Measurements from ENCODE around the gene KHDC3L. TPM values are rescaled to one million over a fixed set of nuclear protein-coding genes. Genes with fewer than 3 reads are reported as not detected.

Gene KHDC3L
- polyA plus RNA-seq, 1 donor, result not detected

DNA sequence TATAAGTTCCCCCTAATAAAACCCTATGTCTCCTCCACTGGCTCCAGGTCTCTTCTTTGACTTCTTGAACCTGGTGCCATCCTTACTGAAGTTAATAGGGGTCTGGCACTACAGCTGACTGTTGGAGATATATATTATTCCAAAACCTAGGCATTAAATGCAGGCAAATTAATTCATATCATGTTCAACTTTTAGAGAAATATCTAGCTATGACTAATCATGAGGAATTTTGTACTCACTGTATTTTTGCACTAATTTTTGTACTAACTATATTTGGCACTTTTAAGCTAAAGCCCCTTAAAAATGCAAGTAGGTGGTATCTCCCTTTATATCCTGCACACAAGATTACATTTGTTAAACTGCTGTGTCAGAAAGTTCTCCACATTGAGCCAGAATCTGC is 19.3 kb upstream of the KHDC3L start:
- no peaks in the 10 kb centered on the region for H3K36me3 ChIP-seq (ENCODE audit: control insufficient read depth, insufficient read depth, low read length)
- H3K4me3 ChIP-seq (ENCODE audit: low read length), result no peak overlapping the region
- DNase-seq, result no peak
- H3K4me1 ChIP-seq (ENCODE audit: control insufficient read depth, insufficient read depth, low read length), result no peaks in the 10 kb centered on the region
- H3K27ac ChIP-seq (ENCODE audit: low read length), result no peak overlapping the region
- H3K9me3 ChIP-seq (ENCODE audit: control insufficient read depth, low read depth, low read length), result peaks cover under 1% of the 10 kb centered on the region
- H3K27me3 ChIP-seq (ENCODE audit: control insufficient read depth, insufficient read depth, low read length), result peaks cover 16% of the 10 kb centered on the region

DNA sequence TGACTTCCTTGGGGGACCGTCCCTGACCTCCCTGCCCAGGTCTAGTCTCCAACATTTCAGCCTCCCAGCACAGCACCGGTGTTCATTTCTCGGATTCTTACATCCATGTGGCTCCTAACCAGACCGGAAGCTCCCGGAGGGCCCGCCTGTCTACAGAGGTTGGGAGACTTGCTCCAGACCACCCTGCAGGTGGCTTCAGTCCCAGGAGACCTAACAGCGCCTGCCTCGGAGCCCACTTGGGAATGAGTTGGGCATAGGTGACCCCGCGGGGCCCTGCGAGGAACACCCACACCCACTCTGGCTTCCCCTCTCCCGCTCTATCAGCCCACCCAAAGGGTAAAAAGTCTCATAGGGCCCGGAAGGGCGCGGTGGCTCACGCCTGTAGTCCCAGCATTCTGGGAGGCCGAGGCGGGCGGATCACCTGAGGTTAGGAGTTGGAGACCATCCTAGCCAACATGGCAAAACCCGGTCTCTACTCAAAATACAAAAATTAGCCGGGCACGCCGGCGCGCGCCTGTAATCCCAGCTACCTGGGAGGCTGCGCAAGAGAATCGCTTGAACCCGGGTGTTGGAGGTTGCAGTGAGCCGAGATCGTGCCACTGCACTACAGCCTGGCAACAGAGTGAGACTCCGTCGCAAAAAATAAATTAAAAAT is 13.8 kb upstream of the KHDC3L start:
- Histone ChIP-seq H3K4me1 (ENCODE audit: control insufficient read depth, insufficient read depth, low read length) (no peaks in the 10 kb centered on the region), H3K9me3 (ENCODE audit: control insufficient read depth, low read depth, low read length) (peaks cover 5% of the 10 kb centered on the region), H3K27ac (ENCODE audit: low read length) (no peak overlapping the region), H3K36me3 (ENCODE audit: control insufficient read depth, insufficient read depth, low read length) (no peaks in the 10 kb centered on the region), H3K4me3 (ENCODE audit: low read length) (no peak overlapping the region), H3K27me3 (ENCODE audit: control insufficient read depth, insufficient read depth, low read length) (peaks cover 47% of the 10 kb centered on the region)
- 40% methylated on average over 3 of the region's 33 CpGs for WGBS (ENCODE audit: insufficient coverage, low lambda C conversion rate)
- DNase-seq, result no peak

DNA sequence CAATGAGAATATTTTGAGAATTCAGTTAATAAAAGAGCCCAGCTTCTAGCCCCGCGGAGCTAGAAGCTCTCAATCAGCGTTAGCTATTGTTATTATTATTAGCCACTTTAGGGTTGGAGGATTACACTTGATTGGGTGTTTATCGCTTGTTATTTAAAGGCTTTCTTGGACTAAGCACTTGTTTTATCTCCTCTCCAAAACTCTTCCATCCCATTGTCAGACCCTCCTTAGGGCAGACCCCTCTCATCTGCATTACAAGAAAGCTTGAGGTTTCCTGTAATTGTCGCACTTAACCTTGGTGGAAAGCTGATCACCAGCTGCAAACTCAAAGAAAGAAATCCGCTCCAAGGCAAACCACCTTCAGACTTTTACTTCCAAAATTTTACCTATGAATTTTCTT is 13.1 kb upstream of the KHDC3L start:
- Histone ChIP-seq H3K27ac (ENCODE audit: low read length) (no peak overlapping the region), H3K36me3 (ENCODE audit: control insufficient read depth, insufficient read depth, low read length) (no peaks in the 10 kb centered on the region), H3K9me3 (ENCODE audit: control insufficient read depth, low read depth, low read length) (peaks cover 9% of the 10 kb centered on the region), H3K27me3 (ENCODE audit: control insufficient read depth, insufficient read depth, low read length) (peaks cover 51% of the 10 kb centered on the region), H3K4me1 (ENCODE audit: control insufficient read depth, insufficient read depth, low read length) (no peaks in the 10 kb centered on the region), H3K4me3 (ENCODE audit: low read length) (no peak overlapping the region)
- no CpG with 5 or more reads among the region's 6 CpGs for WGBS (ENCODE audit: insufficient coverage, low lambda C conversion rate)
- DNase-seq, result no peak

DNA sequence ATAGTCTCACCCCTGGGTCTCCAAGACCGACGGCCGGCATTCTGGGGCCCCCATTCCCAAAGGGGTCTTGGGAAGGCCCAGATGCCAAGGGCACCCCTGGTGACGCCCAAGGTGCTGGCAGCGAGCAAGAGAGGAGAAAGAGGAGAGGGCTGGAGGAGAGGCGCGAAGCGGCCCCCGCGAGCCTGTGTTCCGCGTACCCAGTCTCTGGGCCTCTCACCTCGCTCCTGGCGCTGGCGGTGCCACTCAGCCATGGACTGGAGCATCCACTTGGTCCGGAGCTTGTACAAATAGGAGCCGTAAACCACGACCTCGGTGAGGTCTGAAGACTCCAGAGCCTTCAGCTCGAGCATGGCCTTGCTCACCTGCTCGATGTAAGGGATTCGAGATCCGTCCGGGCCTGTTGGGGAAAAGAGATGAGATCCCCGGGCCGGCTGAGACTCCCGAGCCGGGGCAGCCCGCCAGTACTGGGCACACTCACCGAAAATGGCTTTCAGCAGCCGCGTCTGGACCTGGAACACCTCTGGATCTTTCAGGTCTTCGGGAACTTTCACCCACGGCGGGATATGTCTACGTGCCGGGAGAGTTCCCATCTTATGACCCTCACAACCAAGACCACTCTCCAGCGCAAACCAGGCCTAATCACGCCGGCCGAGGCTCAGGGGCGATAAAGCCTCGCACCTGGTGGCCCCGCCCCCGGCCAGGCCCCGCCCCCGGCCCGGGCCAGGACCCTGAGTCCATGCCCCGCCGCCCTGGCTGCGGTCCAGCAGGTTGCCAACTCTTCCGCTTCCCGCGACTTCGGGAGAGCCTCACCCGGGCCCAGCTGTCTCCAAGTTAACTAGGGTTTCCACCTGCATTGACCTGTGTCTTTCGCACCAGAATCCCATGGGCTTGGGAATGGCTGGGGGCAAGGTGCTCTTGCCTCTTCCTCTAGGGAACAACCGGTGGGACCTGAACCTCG is 8.5 kb upstream of the KHDC3L start, which contains the start of gene DPPA5:
DPPA5 (minus strand) TSS at position 641 of the 958 bp plus-strand sequence; CDS start at position 590, 51 bp downstream.
- H3K4me1 ChIP-seq (ENCODE audit: control insufficient read depth, insufficient read depth, low read length), result no peaks in the 10 kb centered on the region
- WGBS (ENCODE audit: insufficient coverage, low lambda C conversion rate), result no CpG with 5 or more reads among the region's 59 CpGs
- H3K9me3 ChIP-seq (ENCODE audit: control insufficient read depth, low read depth, low read length), result peaks cover 7% of the 10 kb centered on the region
- no peaks in the 10 kb centered on the region for H3K36me3 ChIP-seq (ENCODE audit: control insufficient read depth, insufficient read depth, low read length)
- DNase-seq, result no peak
- H3K27ac ChIP-seq (ENCODE audit: low read length), result no peak within 1 kb of the TSS
- peaks cover 33% of the 10 kb centered on the region for H3K27me3 ChIP-seq (ENCODE audit: control insufficient read depth, insufficient read depth, low read length)
- no peak within 1 kb of the TSS for H3K4me3 ChIP-seq (ENCODE audit: low read length)

DNA sequence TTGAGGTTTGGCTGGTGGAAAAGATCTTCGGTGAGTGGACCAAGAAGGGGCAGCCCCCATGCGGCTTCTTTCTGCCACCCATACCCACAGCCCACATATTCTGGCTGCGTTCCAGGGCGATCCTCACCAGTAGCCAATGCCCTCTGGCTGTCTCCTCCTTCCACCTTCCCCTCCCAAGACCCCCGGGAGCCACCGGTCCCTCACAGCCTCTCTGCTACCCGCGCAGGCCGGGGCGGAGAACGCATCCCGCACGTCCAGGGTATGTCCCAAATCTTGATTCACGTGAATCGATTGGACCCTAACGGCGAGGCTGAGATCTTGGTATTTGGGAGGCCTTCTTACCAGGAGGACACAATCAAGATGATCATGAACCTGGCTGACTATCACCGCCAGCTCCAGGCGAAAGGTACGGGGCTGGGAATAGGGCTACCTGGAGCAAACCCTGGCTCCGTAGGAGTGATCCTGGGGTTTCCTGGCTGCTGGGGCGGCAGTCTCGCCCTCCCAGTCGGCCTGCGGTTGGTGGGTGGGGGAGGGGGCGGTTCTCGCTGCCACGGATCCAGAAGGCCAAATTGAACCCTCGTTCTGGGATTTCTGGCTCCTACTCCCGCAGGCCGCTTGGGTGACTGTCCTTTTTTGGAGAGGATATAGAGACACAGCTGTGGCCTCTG is 545 bp downstream of the KHDC3L start:
- no peak for DNase-seq
- no peak overlapping the region for H3K4me3 ChIP-seq (ENCODE audit: low read length)
- WGBS (ENCODE audit: insufficient coverage, low lambda C conversion rate), result no CpG with 5 or more reads among the region's 31 CpGs
- H3K36me3 ChIP-seq (ENCODE audit: control insufficient read depth, insufficient read depth, low read length), result no peaks in the 10 kb centered on the region
- H3K27ac ChIP-seq (ENCODE audit: low read length), result no peak overlapping the region
- H3K27me3 ChIP-seq (ENCODE audit: control insufficient read depth, insufficient read depth, low read length), result peaks cover 5% of the 10 kb centered on the region
- no peaks in the 10 kb centered on the region for H3K4me1 ChIP-seq (ENCODE audit: control insufficient read depth, insufficient read depth, low read length)
- peaks cover 15% of the 10 kb centered on the region for H3K9me3 ChIP-seq (ENCODE audit: control insufficient read depth, low read depth, low read length)

DNA sequence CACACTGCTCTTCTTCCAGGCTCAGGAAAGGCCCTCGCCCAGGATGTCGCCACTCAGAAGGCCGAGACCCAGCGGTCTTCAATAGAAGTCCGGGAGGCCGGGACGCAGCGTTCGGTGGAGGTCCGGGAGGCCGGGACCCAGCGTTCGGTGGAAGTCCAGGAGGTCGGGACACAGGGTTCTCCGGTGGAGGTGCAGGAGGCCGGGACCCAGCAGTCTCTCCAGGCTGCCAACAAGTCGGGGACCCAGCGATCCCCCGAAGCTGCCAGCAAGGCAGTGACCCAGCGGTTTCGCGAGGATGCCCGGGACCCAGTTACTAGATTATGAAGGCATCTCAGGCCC is 1.0 kb downstream of the KHDC3L start:
- no peak for DNase-seq
- Histone ChIP-seq H3K4me3 (ENCODE audit: low read length) (no peak overlapping the region), H3K9me3 (ENCODE audit: control insufficient read depth, low read depth, low read length) (peaks cover 15% of the 10 kb centered on the region), H3K4me1 (ENCODE audit: control insufficient read depth, insufficient read depth, low read length) (no peaks in the 10 kb centered on the region), H3K36me3 (ENCODE audit: control insufficient read depth, insufficient read depth, low read length) (no peaks in the 10 kb centered on the region), H3K27me3 (ENCODE audit: control insufficient read depth, insufficient read depth, low read length) (peaks cover 5% of the 10 kb centered on the region), H3K27ac (ENCODE audit: low read length) (no peak overlapping the region)
- WGBS (ENCODE audit: insufficient coverage, low lambda C conversion rate), result no CpG with 5 or more reads among the region's 23 CpGs

DNA sequence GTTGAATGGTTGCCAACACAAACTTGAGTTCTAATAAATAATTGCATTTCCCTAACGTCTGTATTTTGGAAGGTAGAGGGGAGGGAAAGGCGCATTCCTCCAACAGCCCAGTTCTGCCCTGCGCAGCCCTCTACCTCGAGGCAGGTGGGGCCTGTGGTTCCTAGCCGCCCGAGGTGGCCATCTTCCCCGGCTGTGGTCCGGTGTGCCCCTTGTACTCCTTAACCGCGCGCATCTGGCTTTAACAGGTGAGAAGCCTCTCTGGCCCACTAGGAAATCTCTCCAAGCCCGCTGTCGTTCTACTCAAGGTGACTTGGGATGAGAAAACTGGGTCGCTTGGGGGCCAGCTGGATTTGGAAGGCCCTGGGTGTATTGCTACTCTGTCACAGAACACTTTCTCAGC is 1.7 kb downstream of the KHDC3L start:
- Histone ChIP-seq H3K9me3 (ENCODE audit: control insufficient read depth, low read depth, low read length) (peaks cover 15% of the 10 kb centered on the region), H3K27ac (ENCODE audit: low read length) (no peak overlapping the region), H3K27me3 (ENCODE audit: control insufficient read depth, insufficient read depth, low read length) (peaks cover 5% of the 10 kb centered on the region), H3K4me3 (ENCODE audit: low read length) (no peak overlapping the region), H3K36me3 (ENCODE audit: control insufficient read depth, insufficient read depth, low read length) (no peaks in the 10 kb centered on the region), H3K4me1 (ENCODE audit: control insufficient read depth, insufficient read depth, low read length) (no peaks in the 10 kb centered on the region)
- WGBS (ENCODE audit: insufficient coverage, low lambda C conversion rate), result no CpG with 5 or more reads among the region's 14 CpGs
- no peak for DNase-seq

DNA sequence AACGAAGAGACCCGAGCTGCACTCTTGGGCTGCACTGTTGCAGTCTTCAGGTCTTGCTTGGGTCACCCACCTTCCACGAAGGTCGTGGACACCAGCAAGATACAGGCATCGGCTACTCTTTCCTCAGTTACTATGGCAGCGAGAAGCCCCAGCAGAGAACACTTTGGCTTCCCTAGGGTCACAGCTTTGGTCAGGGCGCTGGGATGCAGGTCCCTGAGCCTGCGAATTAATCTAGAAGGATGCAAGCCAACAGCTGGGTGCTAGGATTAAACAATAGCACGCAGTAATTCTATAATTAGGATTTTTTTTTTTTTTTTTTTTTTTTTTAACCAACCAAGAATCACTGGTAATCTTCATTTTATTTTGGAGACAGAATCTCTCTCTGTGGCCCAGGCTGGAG is 2.1 kb downstream of the KHDC3L start:
- Histone ChIP-seq H3K27me3 (ENCODE audit: control insufficient read depth, insufficient read depth, low read length) (peaks cover 5% of the 10 kb centered on the region), H3K4me1 (ENCODE audit: control insufficient read depth, insufficient read depth, low read length) (no peaks in the 10 kb centered on the region), H3K9me3 (ENCODE audit: control insufficient read depth, low read depth, low read length) (peaks cover 15% of the 10 kb centered on the region), H3K27ac (ENCODE audit: low read length) (no peak overlapping the region), H3K4me3 (ENCODE audit: low read length) (no peak overlapping the region), H3K36me3 (ENCODE audit: control insufficient read depth, insufficient read depth, low read length) (no peaks in the 10 kb centered on the region)
- WGBS (ENCODE audit: insufficient coverage, low lambda C conversion rate), result 100% methylated on average over 2 of the region's 9 CpGs
- no peak for DNase-seq

DNA sequence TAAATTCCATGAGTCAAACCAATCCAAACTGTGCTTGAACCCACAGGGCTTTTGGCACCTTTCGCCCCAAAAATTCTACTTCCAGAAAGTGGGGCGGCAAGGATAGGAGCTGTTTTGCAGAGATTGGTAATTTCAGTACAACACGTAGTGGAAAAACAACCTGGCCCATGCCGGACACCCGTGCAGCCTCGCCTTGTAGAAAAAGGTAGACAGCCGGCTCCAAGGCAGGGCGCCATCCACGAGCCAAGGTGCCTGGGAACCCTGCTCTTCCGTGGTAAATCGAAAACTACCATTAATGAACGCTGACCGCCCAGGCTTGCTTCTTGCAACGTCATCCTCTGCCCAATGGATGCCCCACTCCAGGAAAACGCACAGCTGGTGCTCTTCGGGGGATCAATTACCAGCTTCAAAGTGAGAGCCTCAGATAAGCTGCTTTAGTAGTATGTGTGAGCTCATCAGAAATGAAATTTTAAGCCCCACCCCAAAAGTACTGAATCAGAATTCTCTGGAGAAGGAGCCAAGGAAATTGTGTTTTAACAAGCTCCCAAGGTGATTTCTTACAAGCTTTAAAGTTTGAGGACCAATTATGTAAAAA is 5.4 kb downstream of the KHDC3L start:
- Histone ChIP-seq H3K27me3 (ENCODE audit: control insufficient read depth, insufficient read depth, low read length) (peaks cover 3% of the 10 kb centered on the region), H3K4me1 (ENCODE audit: control insufficient read depth, insufficient read depth, low read length) (no peaks in the 10 kb centered on the region), H3K36me3 (ENCODE audit: control insufficient read depth, insufficient read depth, low read length) (no peaks in the 10 kb centered on the region), H3K4me3 (ENCODE audit: low read length) (no peak overlapping the region), H3K9me3 (ENCODE audit: control insufficient read depth, low read depth, low read length) (peaks cover 14% of the 10 kb centered on the region), H3K27ac (ENCODE audit: low read length) (no peak overlapping the region)
- no CpG with 5 or more reads among the region's 16 CpGs for WGBS (ENCODE audit: insufficient coverage, low lambda C conversion rate)
- no peak for DNase-seq

DNA sequence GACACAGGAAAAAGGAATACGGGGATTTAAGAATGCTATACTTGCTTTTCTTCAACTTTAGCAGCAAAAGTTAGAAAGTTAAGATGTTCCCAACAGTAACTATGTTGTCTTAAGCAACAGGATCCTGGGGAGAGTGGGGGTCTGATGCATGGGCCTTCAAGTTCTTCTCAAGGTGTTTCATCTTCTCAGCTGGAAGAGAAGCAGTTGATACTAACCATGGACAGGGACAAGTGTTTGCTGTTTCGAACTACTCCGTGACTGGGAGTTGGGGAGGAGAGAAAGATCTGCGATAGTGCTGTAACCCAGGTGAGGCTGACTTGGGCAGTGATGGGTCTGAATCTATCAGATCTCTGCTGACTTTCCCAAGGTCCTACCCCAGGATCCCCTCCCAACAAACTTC is 6.2 kb downstream of the KHDC3L start:
- no CpG with 5 or more reads among the region's 4 CpGs for WGBS (ENCODE audit: insufficient coverage, low lambda C conversion rate)
- Histone ChIP-seq H3K36me3 (ENCODE audit: control insufficient read depth, insufficient read depth, low read length) (no peaks in the 10 kb centered on the region), H3K27me3 (ENCODE audit: control insufficient read depth, insufficient read depth, low read length) (peaks cover 2% of the 10 kb centered on the region), H3K4me1 (ENCODE audit: control insufficient read depth, insufficient read depth, low read length) (no peaks in the 10 kb centered on the region), H3K4me3 (ENCODE audit: low read length) (no peak overlapping the region), H3K27ac (ENCODE audit: low read length) (no peak overlapping the region), H3K9me3 (ENCODE audit: control insufficient read depth, low read depth, low read length) (peaks cover 6% of the 10 kb centered on the region)
- no peak for DNase-seq

All from large intestine (tissue), 3 donors.